Measurements from ENCODE around the gene SMYD3. TPM values are rescaled to one million over a fixed set of nuclear protein-coding genes. Genes with fewer than 3 reads are reported as not detected.
"Not testable (repeated sequence)": the region's sequence is repeated elsewhere in the genome, so short reads cannot be mapped to it uniquely, and the experiment has no call there.

The SMYD3 gene
- polyA plus RNA-seq, 12 donors = 7.7 to 11.6 (median 9.9) TPM; not detected in 2

GRCh38 chr1:245957427-245957826, 549.7 kb downstream of the SMYD3 start:
- DNase-seq = no peak

- DNase-seq = no peak
Observed at GRCh38 chr1:245956225-245956624, 550.9 kb downstream of the SMYD3 start.

- no peak for DNase-seq
Observed at GRCh38 chr1:245953876-245954660, 553.0 kb downstream of the SMYD3 start.

GRCh38 chr1:245952383-245953026, 554.6 kb downstream of the SMYD3 start:
- no peak for DNase-seq

- DNase-seq = no peak
Observed at GRCh38 chr1:245948786-245949185, 558.3 kb downstream of the SMYD3 start.

GRCh38 chr1:245946905-245947304, 560.2 kb downstream of the SMYD3 start:
- DNase-seq = no peak

GRCh38 chr1:245945136-245945535, 561.9 kb downstream of the SMYD3 start:
- not testable (repeated sequence) for DNase-seq

GRCh38 chr1:245942856-245943255, 564.2 kb downstream of the SMYD3 start:
- no peak for DNase-seq

- DNase-seq = not testable (repeated sequence)
Observed at GRCh38 chr1:245941771-245942170, 565.3 kb downstream of the SMYD3 start.

- DNase-seq = no peak
Observed at GRCh38 chr1:245939756-245940345, 567.2 kb downstream of the SMYD3 start.

- DNase-seq = no peak
Observed at GRCh38 chr1:245938046-245938435, 569.0 kb downstream of the SMYD3 start.

- DNase-seq = no peak
Observed at GRCh38 chr1:245937316-245938045, 569.6 kb downstream of the SMYD3 start.

- DNase-seq = no peak
Observed at GRCh38 chr1:245934409-245934808, 572.7 kb downstream of the SMYD3 start.

- no peak for DNase-seq
Observed at GRCh38 chr1:245933431-245934045, 573.5 kb downstream of the SMYD3 start.

GRCh38 chr1:245932302-245932972, 574.6 kb downstream of the SMYD3 start:
- no peak for DNase-seq

GRCh38 chr1:245931450-245931849, 575.6 kb downstream of the SMYD3 start:
- no peak for DNase-seq

- no peak for DNase-seq
Observed at GRCh38 chr1:245929224-245929623, 577.9 kb downstream of the SMYD3 start.

- no peak for DNase-seq
Observed at GRCh38 chr1:245926888-245927287, 580.2 kb downstream of the SMYD3 start.

GRCh38 chr1:245923215-245923614, 583.9 kb downstream of the SMYD3 start:
- no peak for DNase-seq

- no peak for DNase-seq
Observed at GRCh38 chr1:245921417-245921816, 585.7 kb downstream of the SMYD3 start.

GRCh38 chr1:245917403-245917802, 589.7 kb downstream of the SMYD3 start:
- DNase-seq = no peak
